Fibroblast of villous mesenchyme (primary cell): ENCODE results near the gene COMP. TPM values are rescaled to one million over a fixed set of nuclear protein-coding genes. Genes with fewer than 3 reads are reported as not detected.

Experiments used
- DNase-seq: peaks from one replicate; pipeline ENCODE4 v3.0.0-alpha.2; 2010; ENCODE audit warnings: low read depth
- H3K4me3 ChIP-seq: 2 replicates; pipeline ENCODE4 v1.5.1; 2011; ENCODE audit warnings: low read depth, mild to moderate bottlenecking, low read length
- CTCF ChIP-seq: IDR thresholded peaks from 2 replicates; pipeline ENCODE4 v1.5.1; 2012; ENCODE audit warnings: low read depth, mild to moderate bottlenecking, low read length; ENCODE audit not compliant: insufficient read depth
- total RNA-seq: library from RNA; depleted of rRNA; stranded (reverse); fragments of >200 nt; gene quantifications from 2 replicates; pipeline ENCODE4 v1.2.3, GENCODE V29; 2012

Gene COMP
- total RNA-seq, 1 donor: under 0.01 TPM

GRCh38 chr19:18795540-18795939 lies 4.4 kb upstream of the COMP start:
- H3K4me3 ChIP-seq: no peak overlapping the region
- TF ChIP-seq CTCF: no peak
- no peak for DNase-seq

- no peak overlapping the region for H3K4me3 ChIP-seq
- no peak for DNase-seq
- no peak for TF ChIP-seq CTCF
Observed at GRCh38 chr19:18794692-18795091, 3.6 kb upstream of the COMP start.

GRCh38 chr19:18794029-18794313 lies 2.9 kb upstream of the COMP start:
- no peak for TF ChIP-seq CTCF
- H3K4me3 ChIP-seq: no peak overlapping the region
- DNase-seq: no peak

- no peak for TF ChIP-seq CTCF
- no peak overlapping the region for H3K4me3 ChIP-seq
- no peak for DNase-seq
Observed at GRCh38 chr19:18793144-18794028, 2.3 kb upstream of the COMP start.

GRCh38 chr19:18792661-18793060 lies 1.6 kb upstream of the COMP start:
- DNase-seq: no peak
- no peak overlapping the region for H3K4me3 ChIP-seq
- TF ChIP-seq CTCF: no peak

GRCh38 chr19:18791315-18791678 lies 192 bp upstream of the COMP start:
- no peak for TF ChIP-seq CTCF
- no peak overlapping the region for H3K4me3 ChIP-seq
- no peak for DNase-seq
